Stimulated activated CD4-positive, alpha-beta T cell treated with anti-CD3 and anti-CD28 coated beads, Interleukin-4, amount 100 ng/mL, for 48 hours (primary cell): ENCODE results near the gene ACSL4.

Experiments
- DNase-seq, 2 donors: peaks; one replicate each; pipeline ENCODE4 v3.0.0-alpha.2; 2020; ENCODE audit warnings: low read depth in 2 of 2

The ACSL4 gene

DNA sequence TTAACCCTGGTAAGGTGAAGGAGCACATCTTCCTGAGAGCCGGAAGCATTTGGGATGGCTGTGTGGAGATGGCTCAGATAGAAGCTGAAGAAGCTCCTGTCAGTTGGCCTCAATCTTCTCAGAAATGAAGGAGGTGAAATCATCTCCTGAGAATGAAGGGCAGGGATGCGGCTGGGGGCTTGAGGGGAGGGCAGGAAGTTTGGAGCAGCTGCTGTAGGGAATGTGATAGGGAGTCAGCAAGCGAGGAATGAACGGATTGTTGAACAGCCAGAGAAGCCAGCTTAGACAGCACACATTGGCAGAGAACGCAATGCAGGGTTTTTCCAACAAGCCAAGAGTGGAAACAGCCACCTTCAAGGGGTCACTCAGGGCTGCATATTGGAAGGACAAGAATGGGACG lies 118.1 kb downstream of the ACSL4 start:
- no peak for DNase-seq

DNA sequence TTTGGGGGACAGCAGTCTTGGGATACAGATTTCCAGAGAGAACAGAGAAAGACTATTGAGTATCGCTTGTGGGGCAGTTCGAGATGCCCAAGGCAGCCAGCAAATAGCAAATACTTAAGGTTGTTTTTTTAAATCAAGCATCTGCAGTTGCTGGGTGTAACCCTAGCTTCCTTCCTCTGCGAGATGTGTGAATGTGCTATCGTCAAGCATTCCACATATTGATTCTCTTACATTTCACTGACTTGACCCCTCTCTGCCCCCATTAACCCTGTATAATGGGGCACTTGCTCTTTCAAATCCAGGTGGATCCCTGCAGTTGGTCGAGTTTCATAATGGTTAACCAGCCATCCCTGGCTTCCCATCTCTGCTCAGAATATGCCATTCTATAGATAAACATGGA lies 131.6 kb downstream of the ACSL4 start:
- DNase-seq, result no peak

DNA sequence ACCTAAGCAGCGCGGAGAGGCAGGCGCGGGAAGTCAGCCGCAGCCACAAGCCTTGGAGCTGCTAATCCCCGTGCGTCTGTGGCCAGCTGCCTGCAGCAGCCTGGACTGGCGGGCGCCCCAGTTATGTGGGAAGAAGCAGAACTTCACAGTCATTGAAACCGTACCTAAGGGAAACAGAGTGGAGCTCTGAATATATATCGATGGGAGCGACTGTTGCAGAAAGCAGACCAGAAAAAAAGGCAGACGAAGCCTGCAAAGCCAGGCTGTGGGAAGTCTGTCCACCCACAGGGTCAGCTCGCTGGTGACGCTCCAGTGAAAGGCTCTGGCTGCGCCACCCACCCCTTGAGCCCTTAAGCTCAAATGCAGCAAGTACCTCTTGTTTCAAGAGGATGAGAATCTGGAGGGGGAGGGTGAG lies 132.8 kb downstream of the ACSL4 start:
- no peak for DNase-seq

DNA sequence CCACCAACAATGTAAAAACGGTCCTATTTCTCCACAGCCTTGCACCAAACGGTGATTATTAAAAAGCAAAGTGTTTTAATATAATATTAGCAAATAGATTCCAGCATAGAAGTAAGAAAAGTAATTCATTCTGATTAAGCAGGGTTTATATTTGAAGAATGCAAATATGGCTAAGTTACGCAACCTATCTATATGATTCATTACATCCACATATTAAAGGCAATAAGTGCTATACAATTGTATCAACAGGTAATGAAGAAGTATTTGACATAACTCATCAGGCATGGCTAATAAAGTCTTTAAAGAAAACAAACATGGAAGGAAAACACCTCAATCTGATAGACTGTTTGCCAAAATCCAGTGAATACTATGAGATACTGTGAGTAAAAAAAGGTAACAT lies 137.0 kb downstream of the ACSL4 start:
- no peak for DNase-seq
